Stimulated activated CD8-positive, alpha-beta memory T cell treated with anti-CD3 and anti-CD28 coated beads, Interleukin-2, amount 100 ng/mL, for 1 hour (primary cell): ENCODE results near the gene MANF.
"Not testable (repeated sequence)": the region's sequence is repeated elsewhere in the genome, so short reads cannot be mapped to it uniquely, and the experiment has no call there.

ENCODE experiments used
- DNase-seq, 2 donors: peaks; one replicate each; pipeline ENCODE4 v3.0.0-alpha.2; 2020; ENCODE audit warnings: low read depth in 2 of 2

The MANF gene

DNA sequence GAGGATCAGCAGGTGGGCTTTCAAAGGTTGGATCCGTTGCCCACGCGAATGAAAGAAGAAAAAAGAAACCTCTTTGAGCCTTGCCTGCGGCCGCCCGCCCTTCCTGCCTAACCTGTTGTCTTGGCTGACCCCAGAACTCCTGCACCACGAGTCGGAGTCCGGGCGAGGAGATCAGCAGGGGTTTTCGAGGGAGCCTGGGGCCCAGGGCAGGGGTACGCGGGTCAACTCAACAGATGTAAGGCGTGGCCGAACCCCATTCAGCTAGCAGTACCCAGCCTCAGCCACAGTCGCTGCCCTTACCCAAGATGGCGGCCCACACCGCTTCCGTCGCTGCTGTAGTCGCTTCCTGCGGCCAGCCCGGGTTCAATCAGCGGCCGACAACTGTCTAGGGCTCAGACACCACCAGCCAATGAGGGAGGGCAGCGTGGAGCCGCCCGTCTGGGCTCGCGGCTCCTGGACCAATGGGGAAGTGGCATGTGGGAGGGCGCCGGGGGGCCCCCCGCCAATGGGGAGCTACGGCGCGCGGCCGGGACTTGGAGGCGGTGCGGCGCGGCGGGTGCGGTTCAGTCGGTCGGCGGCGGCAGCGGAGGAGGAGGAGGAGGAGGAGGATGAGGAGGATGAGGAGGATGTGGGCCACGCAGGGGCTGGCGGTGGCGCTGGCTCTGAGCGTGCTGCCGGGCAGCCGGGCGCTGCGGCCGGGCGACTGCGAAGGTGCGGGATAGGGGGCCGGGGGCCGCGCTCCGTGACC lies at the start of gene MANF:
Gene MANF, plus strand, starts transcription at position 566 of the 748 bp plus-strand sequence. Its CDS starts 52 bp downstream, at position 618.
- peak; percentile 91 to 95 for DNase-seq

DNA sequence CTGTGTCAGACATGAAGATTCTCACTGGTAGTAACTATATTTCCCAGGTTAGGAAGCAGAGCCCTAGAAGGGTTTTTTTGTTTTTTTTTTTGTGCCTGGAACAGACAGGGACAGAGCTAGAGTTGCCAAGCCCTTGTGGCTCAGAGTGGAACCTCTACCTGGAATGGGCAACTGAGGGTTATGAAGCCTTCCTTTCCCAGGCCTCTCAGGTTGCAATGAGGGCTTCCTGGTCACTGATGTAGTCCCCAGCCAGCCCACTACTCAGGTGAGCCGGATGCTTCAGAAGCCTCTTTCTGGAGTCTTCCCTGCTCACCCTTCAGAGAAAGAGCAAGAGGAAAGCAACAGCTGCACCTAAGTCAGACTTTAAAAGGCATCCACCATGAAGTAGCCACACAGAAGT lies 48.8 kb upstream of the MANF start:
- no peak for DNase-seq

DNA sequence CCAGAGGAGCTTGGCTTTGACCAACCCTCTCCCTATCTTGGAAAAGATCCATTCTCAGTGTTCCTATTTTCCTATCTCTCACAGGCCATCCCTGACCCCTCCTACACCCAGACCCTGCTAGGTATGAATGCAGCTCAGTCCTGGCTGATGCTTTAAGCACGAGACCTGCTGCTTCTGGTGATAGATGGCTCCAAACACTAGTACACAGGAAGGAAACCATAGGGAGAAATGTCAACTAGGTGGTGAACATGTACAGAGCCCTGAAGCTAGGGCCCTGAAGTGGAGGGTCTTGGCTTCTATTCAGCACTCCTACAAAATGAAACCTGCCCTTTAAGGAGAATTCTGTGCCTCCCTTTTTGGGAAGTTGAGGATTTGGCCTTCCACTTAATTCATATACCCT lies 47.4 kb upstream of the MANF start:
- DNase-seq: no peak

DNA sequence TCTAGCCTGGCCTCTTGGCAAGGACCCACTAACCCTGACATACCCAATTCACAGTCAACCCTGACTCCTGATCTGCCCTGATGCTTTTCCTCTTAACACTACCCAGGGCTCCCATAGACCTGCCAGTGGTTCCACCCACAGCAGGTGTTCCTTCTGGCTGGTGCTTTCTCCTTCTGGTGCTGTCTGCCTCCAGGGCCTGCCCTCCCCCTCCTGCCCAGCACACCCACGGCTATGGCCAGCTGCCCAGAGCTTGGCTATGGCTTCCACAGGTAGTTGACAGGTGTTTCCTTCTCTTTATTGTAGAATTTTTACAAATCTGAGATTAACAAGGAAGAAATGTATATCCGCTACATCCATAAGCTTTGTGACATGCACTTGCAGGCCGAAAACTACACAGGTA lies 46.5 kb upstream of the MANF start:
- DNase-seq: no peak

DNA sequence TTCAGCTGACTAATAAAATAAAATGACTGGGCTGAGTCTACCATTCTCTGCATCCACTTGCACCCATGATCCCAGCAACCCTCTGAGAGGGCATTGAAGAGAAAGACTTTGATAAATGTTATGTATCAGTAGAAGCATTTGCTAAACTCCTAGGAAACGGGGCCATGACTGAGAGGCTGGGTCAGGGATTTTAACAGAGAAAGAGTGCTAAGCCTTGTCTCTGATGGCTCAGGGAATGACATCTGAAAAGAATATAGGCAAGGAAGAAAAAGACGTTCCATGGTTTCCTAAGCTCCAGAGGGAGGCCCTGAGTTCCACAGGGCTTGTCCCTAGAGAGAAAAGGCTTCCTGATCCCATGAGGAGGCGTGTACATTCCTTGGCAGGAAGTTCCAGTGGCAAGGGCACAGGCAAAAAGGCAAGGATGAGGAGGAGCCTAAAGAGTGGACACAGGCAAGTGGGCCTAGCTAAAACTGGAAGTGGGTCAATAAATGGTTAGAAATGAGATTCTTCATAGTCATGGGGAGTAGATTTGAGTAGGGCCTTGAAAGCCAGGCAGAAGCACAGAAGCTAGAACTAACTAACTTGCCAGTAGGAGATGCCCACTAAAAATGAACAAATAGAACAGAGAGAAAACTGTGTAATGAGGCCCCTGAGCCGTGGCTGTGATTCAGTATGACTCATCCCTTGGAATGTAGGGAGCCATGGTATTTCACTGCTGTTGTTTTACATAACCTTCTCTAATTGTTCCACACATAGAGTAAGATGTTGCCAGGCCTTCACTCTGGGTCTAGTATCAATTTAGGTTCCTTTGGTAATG lies 44.9 kb upstream of the MANF start:
- DNase-seq: no peak

DNA sequence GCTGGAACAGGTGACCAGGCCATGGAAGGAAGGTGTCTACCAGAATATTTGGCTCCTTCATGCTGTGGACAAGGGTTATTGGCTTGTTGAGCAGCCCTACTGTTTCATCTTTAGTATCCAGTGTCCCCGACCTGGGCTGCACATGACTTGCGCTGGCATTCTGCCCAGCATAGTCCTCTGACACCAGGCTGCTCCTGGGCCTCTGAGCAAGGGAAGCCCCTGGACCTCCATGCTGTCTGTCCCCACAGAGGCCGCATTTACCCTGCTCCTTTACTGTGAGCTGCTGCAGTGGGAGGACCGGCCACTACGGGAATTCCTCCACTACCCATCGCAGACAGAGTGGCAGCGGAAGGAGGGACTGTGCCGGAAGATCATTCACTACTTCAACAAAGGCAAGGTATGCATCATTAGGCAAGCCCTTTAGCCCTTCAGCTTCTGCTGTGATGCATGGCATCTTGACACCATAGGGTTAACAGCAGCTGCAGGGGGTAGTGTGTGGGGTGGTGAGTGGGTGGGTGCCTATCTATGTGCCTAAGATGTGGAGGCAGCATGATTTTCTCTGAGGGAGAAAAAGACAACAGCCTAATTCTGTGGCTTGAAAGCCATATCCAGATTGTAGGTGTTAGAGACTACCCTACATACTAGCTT lies 44.0 kb upstream of the MANF start:
- DNase-seq: no peak

DNA sequence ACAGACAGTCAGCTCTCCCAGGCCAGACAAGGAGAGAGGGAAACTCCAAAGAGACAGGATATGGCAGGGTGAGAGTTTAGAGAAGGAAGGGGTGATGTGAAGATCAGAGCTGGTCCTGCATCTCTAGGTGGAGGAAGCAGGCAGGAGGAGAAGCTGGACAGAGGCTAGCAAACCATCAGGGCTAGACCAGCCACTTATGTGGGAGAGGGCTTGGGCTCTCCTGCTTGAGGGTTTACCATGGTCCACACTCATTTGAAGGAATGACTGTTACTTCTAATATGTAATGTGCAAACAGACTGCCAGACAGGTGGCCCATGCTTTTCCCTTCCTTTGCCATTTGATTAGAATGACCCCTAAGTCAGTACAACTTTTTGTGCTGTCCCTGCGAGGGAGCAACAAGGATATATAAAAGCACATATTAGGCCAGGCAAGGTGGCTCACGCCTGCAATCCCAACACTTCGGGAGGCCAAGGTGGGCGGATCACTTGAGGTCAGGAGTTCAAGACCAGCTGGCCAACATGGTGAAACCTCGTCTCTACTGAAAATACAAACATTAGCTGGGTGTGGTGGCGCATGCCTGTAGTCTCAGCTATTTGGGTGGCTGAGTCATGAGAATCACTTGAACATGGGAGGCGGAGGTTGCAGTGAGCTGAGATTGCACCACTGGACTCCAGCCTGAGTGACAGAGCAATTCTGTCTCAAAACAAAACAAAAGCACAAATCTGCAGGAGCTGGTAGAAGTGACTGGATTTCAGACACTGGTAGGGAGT lies 41.0 kb upstream of the MANF start:
- no peak for DNase-seq

DNA sequence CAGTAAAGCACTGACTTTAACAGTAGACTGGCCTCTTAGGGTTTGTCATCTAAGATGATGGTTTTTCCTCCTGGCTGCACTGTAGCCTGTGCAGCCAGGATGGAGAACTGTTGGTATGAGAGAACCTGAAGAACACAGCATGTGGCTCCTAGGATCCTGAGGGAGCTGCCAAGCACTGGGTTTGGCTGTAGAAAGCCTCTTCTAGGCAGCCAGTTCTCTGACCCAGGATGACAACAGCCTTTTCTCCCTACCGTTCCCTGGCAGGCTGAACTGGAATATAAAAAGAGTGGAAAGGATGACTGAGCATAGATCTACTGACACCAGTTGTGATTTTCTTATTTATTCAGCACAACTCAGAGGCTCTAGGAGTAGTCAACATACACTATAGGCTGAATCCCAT lies 34.3 kb upstream of the MANF start:
- no peak for DNase-seq

DNA sequence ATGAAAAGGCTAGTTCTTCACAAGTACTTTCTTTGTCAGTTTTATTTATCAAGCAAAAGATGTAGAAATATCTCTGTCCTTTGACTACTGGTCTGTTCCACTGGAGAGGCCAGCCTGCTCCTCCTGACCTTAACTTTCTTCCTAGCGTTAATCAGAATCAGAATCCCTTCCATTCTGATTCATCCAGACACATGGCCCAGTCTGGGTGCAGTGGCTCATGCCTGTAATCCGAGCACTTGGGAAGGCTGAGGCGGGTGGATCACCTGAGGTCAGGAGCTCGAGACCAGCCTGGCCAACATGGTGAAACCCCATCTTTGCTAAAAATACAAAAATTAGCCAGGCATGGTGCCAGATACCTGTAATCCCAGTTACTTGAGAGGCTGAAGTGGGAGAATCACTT lies 32.0 kb upstream of the MANF start:
- DNase-seq: no peak

DNA sequence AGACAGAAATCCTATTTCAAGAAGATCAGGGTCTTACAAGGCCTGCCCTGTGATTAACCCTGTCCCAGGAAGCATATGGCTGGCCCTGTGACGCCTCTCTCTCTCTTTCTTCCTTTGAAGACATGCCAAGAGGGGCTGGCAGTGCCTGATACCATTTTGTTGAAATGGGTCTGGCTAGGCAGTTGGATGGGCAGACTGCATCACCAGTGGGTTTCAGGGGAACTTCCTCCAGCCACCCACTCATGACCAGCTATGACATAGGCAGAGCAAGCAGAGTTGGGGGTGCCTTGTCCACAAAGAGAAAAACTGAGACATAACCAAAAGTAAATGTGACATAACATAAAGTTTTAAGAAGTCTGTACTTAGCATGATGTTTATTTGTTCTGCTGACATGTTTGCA lies 31.4 kb upstream of the MANF start:
- DNase-seq: no peak

DNA sequence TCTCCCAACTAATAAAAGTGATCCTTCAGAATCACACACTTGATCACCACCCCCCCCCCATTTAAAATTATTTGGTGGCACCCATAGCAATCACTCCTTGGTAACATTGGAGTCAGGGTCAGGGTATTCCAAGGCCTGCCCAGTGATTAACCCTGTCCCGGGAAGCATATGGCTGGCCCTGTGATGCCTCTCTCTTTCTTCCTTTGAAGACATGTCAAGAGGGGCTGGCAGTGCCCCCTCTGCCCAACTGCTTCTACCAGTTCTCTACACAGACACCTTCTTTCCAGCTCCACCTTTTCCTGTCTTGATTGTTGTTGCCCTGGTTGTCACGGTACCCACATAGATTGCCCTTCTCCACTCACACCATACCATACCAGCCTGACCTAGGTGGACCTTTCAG lies 30.9 kb upstream of the MANF start:
- DNase-seq: no peak

DNA sequence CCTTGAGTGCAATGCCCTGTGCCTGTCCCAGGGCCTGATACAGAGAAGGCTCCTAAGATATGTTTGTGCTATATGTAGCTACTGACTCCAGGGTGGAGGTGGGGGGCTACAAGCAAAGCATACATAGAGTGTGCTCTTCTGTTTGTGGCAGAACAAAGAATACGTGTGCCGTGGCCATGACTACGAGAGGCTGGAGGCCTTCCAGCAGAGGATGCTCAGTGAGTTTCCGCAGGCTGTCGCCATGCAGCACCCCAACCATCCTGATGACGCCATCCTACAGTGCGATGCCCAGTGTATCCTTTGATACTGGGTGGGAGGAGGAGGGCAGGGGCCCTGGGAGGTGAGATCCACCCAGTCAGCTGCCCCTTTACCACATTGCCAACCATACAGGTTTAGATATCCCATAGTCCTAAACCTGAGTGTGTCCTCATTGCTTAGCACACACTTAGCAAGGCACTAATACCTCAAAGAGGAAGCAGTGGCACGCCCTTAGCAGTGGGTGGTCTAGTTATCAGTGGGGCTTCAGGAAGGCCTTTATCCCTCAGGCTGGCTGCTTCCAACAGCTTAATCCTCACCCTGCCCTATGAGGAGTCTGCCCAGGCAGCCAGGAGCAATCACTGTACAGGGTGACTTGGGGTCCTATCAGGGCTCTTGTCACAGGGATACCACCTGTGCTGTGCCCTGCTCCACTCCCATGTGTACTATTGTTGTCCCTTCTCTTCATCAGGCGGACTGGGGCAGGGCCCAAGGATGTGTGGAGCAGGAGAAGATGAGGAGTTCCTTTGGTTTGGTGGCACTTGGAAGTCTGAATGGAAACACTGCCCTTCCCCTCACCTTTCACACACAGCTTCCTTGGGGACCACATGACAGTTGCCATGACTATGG lies 30.1 kb upstream of the MANF start:
- DNase-seq: no peak

DNA sequence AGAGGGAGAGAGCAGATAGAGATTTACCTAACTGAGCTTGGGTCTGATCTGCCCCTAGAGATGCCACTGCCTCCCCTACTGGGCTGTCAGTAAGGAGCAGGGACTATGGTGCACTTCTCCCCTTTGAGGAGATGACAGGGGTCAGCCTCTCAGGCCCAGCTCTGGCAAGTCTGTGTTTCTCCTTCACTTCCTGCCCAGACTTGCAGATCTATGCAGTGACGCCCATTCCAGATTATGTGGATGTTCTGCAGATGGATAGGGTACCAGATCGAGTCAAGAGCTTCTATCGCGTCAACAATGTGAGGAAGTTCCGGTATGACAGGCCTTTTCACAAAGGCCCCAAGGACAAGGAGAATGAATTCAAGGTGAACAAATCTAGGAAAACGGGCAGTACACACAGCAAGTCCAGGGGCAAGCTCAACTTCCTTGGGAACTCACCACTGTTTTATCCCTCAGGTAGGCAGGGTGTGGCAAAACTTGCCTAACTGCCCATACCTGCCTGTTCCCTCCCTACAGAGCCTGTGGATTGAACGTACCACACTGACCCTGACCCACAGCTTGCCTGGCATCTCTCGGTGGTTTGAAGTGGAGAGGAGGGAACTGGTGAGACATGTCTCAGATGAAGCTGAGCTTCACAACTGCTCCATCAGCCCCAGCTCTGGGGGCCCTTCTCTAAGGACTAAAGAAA lies 29.1 kb upstream of the MANF start:
- DNase-seq: no peak

DNA sequence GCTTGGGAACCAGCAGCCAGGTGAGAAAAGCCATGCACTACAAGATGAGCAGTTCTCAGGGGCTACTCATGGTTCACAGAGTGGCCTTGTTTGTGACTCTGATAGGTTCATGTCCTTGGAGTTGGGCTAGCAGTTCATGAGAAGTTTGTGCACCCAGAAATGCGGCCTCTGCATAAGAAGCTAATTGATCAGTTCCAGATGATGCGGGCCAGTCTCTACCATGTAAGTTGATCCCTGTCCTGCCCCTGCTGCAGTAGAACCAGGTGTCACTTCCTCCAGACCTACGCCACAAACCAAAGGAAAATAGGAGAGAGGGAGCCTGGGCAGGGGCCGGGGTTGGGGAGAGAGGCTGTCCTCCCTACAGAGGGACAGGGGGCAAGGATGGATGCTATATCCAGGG lies 27.2 kb upstream of the MANF start:
- DNase-seq: no peak

DNA sequence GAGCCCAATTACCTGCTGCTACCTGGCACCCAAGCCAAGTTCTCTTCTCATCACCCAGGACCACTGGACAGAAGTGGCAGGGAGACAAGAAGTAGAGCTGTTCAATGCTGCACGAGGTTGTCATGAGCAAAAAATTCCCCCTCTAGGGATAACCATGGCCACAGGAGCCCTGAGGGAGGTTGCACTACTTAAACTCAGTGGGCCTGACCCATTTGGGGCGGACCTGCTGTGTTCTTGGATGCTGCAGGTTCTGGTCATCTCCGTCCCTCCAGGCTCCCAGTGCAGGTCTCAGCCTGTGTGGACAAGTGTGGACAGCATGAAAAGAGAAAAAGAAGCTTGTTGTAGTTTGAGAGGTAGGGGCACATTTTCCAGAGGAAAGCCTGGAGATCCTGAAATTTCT lies 26.1 kb upstream of the MANF start:
- DNase-seq: no peak

DNA sequence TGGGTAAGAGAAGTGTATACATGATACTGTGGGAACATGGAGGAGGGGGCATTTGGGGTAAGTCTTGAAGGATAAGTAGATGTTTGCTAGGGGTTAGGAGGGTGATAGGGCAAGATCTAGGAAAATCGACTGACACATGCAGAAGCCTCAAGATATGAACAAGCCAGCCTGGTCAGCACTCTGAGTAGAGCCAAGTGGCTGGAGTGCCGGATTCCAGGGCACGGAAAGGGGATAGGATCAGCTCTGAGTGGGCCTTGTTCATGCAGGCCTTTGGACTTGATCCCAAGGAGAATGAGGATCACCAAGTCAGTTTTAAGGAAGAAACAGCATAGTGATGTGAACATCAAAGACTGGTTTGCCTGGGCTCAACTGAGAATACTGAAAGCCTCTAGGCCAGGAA lies 24.3 kb upstream of the MANF start:
- DNase-seq: no peak

DNA sequence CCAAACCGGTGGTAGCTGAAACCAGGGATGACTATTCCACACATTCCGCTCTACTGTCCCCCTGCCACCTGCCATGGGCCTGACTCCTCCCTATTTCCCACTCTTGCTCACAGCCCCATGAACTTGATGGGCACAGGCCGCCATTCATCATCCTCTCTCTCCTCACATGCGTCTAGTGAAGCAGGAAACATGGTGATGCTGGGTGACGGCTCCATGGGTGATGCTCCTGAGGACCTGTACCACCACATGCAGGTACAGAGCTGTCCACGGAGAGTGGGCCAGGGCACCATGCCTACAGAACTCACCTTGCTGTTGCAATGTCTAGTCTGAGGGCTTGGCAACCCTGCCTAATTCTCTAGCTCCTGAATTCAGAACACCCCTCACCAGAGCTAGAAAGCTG lies 23.3 kb upstream of the MANF start:
- DNase-seq: no peak

DNA sequence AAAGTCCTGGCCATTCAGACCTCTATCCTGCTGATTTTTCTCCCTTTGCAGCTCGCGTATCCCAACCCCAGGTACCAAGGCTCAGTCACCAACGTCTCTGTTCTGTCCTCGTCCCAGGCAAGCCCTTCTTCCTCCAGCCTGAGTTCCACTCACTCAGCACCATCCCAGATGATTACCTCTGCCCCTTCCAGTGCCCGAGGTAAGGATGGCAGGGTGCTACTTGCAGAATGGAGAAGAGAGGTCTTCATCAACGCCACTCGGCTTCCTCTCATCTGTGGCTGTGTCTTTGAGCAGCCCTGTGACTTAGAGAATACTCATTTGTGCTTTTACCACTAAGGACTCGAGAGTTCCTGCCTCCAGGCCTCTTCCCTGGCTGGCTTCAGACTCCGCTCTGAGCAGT lies 22.6 kb upstream of the MANF start:
- no peak for DNase-seq

DNA sequence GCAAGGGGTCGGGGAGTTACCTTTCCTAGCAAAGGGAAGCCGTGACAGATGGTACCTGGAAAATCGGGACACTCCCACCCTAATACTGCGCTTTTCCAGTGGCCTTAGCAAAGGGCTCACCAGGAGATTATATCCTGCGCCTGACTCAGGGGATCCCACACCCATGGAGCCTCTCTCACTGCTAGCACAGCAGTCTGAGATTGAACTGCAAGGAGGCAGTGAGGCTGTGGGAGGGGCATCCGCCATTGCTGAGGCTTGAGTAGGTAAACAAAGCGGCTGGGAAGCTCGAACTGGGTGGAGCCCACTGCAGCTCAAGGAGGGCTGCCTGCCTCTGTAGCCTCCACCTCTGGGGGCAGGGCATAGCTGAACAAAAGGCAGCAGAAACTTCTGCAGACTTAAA lies 16.8 kb upstream of the MANF start:
- DNase-seq: not testable (repeated sequence)

DNA sequence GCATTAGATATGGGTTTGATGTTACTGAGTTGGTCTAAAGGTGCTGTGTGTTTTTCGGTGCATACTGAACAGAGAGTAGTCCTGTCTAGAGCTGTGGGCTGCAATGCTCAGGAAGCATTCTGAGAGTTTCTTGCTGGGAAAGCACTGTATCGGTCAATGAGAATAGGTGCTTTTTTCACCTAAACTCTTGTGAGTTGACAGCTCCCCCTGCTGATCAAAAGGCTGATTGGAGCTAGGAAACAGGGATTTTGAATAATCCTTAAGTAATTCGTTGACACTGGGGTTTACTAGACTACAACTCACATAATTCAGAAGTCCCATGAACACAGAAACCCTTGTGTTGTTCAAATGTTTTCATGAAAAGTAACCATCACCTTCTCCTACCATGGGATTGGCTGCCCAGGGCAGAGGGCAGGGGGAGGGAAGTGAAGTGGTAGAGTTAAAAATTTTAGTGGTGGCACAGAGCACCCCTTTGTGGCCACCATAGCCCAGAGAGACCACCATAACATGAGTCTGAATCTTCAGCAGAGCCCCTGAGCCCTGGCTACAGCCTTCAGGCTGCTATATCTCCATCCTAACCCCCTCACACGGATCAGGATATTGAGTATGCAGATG lies 13.0 kb upstream of the MANF start:
- DNase-seq: no peak
